ENCODE results near the gene ANKMY1.

DNA sequence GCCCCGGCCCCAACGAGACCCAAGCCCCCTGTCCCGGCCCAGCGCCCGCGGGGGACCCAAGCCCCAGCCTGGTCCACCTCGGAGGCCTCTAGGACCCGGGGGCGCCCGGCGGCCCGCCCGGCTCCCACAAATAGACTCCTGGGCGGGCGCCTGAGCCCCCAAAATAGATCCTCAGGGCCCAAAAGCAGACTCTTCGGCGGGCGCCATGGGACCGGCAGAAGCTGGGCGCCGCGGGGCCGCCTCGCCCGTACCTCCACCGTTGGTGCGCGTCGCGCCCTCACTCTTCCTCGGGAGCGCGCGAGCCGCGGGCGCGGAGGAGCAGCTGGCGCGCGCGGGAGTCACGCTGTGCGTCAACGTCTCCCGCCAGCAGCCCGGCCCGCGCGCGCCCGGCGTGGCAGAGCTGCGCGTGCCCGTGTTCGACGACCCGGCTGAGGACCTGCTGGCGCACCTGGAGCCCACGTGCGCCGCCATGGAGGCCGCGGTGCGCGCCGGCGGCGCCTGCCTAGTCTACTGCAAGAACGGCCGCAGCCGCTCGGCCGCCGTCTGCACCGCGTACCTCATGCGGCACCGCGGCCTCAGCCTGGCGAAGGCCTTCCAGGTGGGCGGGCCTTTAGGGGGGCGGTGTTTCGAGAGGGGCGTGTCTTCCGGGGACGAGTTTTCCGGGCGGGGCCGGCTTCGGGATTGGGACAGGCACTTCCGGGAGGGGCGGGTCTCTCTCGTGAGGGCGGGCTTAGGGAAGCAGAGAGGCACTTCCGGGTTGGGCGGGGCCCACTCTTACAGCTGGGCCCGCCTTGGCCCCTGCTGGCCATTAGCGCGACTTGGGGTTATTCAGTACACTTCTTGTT, 2.9 kb upstream of the ANKMY1 start:
- no peak for TF ChIP-seq CHD4 (IDR thresholded peaks at IDR 0.05; ENCODE audit: borderline replicate concordance)
- TF ChIP-seq EHF (CRISPR knock-in tag; IDR thresholded peaks at IDR 0.05) = no peak
- TF ChIP-seq, protein P1, sequence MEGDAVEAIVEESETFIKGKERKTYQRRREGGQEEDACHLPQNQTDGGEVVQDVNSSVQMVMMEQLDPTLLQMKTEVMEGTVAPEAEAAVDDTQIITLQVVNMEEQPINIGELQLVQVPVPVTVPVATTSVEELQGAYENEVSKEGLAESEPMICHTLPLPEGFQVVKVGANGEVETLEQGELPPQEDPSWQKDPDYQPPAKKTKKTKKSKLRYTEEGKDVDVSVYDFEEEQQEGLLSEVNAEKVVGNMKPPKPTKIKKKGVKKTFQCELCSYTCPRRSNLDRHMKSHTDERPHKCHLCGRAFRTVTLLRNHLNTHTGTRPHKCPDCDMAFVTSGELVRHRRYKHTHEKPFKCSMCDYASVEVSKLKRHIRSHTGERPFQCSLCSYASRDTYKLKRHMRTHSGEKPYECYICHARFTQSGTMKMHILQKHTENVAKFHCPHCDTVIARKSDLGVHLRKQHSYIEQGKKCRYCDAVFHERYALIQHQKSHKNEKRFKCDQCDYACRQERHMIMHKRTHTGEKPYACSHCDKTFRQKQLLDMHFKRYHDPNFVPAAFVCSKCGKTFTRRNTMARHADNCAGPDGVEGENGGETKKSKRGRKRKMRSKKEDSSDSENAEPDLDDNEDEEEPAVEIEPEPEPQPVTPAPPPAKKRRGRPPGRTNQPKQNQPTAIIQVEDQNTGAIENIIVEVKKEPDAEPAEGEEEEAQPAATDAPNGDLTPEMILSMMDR (IDR thresholded peaks at IDR 0.05) = no peak
- no peak for TF ChIP-seq EP300 (IDR thresholded peaks at IDR 0.05)
- no peak for TF ChIP-seq RCOR1 (IDR thresholded peaks at IDR 0.05; ENCODE audit: low read depth, low read length)
- TF ChIP-seq POLR2A (IDR thresholded peaks at IDR 0.05; ENCODE audit: low read length) = peak; percentile 78
- TF ChIP-seq, protein P2, sequence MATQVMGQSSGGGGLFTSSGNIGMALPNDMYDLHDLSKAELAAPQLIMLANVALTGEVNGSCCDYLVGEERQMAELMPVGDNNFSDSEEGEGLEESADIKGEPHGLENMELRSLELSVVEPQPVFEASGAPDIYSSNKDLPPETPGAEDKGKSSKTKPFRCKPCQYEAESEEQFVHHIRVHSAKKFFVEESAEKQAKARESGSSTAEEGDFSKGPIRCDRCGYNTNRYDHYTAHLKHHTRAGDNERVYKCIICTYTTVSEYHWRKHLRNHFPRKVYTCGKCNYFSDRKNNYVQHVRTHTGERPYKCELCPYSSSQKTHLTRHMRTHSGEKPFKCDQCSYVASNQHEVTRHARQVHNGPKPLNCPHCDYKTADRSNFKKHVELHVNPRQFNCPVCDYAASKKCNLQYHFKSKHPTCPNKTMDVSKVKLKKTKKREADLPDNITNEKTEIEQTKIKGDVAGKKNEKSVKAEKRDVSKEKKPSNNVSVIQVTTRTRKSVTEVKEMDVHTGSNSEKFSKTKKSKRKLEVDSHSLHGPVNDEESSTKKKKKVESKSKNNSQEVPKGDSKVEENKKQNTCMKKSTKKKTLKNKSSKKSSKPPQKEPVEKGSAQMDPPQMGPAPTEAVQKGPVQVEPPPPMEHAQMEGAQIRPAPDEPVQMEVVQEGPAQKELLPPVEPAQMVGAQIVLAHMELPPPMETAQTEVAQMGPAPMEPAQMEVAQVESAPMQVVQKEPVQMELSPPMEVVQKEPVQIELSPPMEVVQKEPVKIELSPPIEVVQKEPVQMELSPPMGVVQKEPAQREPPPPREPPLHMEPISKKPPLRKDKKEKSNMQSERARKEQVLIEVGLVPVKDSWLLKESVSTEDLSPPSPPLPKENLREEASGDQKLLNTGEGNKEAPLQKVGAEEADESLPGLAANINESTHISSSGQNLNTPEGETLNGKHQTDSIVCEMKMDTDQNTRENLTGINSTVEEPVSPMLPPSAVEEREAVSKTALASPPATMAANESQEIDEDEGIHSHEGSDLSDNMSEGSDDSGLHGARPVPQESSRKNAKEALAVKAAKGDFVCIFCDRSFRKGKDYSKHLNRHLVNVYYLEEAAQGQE (IDR thresholded peaks at IDR 0.05) = no peak
- TF ChIP-seq CBX8 (IDR thresholded peaks at IDR 0.05) = no peak
